HG03439 (cell line): Measurements from ENCODE around the gene RASL11A.
"Not testable (repeated sequence)": the region's sequence is repeated elsewhere in the genome, so short reads cannot be mapped to it uniquely, and the experiment has no call there.

ENCODE experiments used
- ATAC-seq: cut with Tn5 transposase; IDR thresholded peaks from one replicate; pipeline ENCODE4 v1.9.1; 2021; ENCODE audit warnings: mild to moderate bottlenecking, moderate library complexity; ENCODE audit not compliant: unreplicated experiment

RASL11A gene

DNA sequence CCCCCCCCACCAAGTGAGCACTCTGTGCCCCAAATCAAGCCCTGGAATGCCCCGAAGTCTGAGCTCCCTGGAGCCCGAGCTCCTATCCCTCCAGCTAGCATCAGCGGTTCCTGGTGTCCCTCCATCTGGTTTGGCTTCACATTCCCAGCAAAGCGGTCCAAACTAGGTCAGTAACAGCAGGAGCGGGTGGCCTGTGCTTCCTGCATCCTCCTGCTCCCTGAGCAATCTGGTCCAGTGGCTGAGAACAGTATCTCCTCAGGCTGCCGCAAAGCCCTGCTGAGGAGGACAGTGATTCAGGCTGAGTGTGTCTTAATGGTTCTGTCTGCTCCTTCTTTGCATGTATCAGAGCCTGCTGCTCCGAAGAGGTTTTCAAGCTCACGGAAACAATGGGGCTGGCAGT is 25.9 kb downstream of the RASL11A start:
- ATAC-seq, result no peak

DNA sequence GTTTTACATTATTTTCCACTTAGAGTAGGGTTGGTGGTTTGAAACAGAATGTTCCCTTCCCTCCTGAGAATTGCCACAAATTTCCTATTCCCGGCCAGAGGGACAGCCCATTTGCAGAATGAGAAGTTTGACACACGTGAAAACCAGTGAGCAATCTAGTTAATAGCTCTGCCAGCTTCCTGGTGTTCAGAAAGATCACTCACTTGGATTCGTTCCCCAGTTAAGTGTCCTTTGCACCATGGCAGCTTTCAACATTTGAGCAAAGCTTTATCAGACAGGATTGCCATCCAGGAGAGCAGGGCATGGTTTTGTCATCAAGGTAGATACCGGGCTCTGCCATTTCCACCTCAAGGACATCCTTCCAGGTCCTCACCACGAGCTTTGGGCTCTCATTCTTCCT is 28.2 kb downstream of the RASL11A start:
- ATAC-seq, result no peak

DNA sequence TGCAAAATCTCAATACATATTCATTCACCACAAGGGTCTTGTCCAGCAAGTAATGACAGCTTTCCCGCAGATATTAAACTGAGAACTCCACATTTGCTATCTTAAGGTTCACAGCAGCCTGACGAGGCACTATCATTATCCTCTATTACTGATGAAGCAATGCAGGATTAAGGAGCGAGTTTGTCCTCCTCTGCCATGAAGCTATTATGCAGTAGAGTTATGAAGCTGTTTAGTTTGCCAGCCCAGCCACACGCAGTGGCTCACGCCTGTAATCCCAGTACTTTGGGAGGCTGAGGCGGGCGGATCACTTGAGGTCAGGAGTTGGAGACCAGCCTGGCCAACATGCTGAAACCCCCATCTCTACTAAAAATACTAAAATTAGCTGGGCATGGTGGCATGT is 29.8 kb downstream of the RASL11A start:
- ATAC-seq, result not testable (repeated sequence)

DNA sequence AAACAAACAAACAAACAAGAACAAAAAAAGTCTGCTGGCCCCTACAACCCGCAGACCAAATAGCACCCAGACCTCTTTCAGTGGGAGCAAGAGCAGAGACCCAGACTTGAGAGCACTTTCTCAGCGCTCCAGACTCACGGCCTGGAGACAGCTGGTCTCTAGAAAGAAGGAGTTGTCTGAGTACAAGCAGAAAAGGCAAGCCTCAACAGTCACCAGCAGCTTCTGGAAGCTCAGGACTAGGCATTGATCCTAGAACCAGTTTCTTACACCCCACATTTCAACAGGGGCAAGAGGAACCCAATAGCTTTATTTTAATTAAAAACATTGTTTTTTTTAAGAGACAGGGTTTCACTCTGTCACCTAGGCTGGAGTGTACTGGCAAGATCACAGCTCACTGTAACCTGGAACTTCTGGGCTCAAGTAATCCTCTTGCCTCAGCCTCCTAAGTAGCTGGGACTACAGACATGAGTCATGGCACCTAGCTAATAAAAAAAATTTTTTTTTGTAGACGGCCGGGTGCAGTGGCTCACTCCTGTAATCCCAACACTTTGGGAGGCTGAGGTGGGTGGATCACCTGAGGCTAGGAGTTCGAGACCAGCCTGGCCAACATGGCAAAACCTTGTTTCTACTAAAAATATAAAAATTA is 30.4 kb downstream of the RASL11A start:
- no peak for ATAC-seq

DNA sequence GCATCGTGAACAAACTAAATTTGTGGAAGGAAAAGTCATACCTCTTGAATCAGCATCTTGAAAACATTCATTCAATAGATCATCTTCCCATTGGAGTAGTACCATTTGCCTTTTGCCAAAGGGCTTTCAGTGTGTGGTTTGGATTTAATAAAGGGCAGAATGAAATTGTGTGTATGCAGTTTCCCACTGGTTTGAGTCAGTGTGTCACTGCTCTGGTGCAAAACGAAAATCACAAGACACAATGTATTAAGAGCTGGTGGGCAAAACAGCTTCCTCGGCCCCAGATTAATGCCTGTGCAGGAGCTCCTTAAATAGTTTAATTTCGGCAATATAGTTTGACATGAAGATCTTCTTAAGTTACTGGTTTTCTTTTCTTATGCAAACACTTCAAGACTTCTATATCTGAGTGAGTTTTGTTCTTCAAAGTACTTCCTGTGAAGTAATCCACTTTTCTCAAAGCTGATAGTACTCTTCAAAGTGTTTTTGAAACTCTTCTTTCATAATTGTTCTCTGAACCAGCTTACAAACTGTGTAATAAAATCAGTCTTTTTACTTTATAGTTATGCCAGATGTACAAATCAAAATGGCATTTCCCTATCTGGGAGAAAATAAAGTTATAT is 32.1 kb downstream of the RASL11A start:
- no peak for ATAC-seq

DNA sequence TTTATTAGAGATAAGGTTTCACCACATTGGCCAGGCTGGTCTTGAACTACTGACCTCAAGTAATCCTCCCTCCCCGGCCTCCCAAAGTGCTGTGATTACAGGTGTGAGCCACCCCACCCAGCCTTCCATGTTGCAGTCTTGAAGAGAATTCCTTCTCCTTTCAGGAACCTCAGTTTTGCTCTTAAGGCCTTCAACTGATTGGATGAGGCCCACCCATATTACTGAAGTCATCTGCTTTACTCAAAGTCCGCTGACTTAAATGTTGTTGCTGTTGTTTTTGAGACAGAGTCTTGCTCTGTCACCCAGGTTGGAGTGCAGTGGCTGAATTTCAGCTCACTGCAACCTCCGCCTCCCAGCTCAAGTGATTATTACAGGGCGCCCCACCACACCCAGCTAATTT is 33.5 kb downstream of the RASL11A start:
- no peak for ATAC-seq

DNA sequence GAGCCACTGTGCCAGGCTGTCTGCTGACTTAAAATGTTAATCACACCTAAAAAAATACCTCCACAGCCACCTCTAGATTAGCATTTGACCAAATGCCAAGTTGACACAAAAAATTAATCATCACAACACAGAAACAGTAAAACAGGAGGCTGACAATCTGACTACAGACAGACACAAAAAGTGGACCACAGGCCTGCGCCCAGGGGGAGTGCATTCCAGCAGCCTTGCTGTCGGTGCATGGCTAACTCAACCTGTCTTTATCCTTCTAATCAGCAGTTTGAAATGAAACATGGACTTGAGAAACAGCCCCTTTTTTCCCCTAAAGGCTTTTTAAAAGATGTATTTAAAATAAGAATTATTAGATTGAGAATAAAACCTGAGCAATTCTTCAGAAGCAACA is 34.0 kb downstream of the RASL11A start:
- ATAC-seq, result no peak

DNA sequence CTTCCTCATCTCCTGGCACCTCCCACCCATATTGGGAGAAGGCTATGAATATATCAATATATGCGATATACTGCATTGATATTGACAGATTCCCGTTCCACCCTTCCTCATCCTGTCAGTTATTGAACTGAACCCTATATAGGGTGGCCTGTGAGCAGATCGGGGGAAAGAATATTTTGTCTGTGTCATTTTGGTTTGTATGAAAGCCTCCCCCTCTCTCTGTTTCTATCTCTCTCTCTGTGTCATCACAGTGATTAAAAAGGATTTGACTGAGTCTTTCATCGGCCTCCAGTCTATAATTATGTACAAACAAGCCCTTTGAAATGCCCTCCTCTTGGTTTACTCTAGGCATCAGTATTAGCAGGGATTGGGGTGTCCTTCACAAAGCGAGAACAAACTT is 35.7 kb downstream of the RASL11A start:
- ATAC-seq, result no peak

DNA sequence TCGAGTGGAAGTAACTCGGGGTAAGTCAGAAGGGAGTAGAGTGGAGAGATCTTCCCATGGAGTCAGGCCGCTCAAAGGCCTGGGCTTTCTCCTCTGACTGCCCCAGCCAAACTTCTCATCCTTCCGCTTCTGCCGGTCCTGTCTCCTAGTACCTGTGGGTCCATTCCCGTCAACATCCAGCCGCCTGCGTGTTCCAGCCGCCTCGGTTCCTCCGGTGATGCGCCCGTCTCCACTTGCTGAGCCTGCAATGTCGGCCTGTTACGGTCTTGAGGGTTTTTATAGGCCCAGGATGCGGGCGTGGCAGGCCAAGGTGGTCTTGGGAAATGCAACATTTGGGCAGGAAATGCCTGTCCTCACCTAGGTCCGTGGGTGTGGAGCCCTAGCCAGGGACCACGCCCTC is 38.3 kb downstream of the RASL11A start:
- ATAC-seq, result no peak

DNA sequence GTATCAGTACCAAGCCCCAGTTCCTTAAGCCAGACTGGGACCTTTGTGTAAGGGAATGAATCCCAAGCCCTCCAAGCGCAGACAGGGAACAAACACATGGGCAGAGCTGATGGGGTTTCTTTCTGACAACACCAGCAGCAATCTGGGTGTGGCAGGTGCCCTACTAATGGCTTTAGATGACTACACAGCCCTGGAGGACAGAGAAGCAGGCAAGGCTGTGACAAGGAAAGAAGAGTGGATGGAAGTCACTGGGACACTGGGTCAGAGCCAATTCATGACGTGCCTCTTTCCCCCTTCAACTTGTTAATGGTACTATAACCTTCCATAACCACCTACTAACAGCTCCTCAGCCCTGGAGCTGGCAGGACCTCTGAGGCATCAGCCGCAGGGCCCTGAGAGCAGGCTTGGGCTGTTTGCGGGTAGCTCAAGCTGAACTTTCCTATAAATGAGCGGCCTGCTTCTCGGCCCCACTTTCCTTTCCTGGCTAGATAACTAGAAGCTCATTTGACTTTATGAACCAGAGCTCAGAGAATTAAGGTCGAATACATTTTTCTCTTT is 38.9 kb downstream of the RASL11A start:
- ATAC-seq, result no peak

DNA sequence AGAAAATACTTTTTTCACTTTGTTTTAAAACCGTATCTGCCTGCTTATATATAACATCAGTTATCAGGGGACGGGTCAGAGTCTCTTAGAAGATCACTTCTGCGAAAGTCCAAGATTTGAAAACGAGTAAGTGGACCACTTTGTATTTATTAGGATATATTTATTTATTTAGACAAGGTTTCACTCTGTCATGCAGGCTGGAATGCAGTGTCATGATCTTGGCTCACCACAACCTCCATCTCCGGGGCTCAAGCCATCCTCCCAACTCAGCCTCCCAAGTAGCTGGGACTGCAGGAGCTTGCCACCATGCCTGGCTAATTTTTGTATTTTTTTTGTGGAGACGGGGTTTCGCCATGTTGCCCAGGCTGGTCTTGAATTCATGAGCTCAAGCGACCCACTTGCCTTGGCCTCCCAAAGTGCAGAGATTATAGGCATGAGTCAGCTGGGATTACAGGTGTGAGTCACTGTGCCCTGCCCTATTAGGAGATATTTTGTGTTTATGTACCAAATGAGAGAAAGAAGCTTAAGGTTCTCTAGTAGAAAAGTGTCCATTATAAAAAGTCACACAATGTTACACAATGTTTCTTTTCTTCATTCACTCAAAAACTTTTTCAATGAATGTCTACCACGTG is 39.5 kb downstream of the RASL11A start:
- no peak for ATAC-seq

DNA sequence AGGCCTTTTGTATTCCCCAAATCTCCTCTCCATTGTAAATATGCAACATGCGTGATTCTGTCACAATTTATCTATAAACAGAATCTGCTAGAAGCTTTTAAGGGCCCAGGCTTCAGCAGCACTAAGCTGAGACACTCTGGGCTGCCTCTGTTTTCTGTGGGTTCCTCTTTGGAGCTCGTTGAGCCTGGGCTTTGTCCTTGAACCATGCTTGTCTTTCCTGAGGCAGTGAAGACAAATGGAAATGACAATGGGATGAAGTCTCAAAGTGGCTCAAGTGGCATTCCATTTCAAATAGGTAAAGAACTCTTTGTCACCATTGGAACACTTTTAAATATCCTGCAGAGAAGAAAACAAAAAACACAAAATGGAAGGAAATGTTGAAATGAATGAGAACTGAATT is 40.3 kb downstream of the RASL11A start:
- no peak for ATAC-seq

DNA sequence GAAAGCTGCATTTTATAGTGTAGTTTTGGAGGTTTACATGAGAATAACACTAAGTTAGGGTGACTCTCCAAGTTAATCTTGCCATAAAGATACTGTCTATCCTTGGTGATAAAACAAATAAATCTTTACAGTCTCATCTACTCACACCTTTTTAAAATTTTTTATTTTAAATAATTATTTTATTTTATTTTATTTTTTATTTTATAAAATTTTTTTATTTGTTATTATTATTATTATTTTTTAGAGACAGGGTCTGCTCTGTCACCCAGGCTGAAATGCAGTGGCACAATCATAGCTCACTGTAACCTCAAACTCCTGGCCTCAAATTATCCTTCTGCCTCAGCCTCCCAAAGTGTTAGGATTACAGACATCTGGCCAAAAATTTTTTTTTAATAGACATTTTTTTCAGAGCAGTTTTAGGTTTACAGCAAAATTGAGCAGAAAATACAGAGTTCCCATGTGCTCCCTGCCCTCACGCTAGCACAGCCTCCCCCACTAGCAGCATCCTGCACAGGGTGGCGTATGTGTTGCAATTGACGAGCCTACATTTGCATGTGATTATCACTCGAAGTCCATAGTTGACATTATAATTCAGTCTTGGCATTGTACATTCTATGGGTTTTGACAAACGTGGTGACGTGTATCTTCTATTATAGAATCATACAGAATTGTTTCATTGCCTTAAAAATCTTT is 41.0 kb downstream of the RASL11A start:
- ATAC-seq, result no peak

DNA sequence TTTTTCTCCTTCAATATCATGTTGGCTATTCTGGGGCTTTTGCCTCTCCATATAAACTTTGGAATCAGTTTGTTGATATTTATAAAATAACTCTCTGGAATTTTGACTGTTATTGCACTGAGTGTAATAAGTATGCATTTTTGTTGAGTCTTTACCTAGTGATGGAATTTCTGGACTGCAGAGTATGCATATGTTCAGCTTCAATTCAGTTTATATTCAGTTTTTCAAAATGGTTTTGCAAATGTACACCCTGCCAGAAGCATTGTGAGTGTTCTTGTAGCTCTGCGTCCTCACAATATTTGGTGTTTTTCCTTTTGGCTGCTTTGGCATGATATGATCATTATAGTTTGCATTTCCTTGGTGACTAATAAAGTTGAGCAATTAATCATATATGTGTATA is 43.1 kb downstream of the RASL11A start:
- no peak for ATAC-seq

DNA sequence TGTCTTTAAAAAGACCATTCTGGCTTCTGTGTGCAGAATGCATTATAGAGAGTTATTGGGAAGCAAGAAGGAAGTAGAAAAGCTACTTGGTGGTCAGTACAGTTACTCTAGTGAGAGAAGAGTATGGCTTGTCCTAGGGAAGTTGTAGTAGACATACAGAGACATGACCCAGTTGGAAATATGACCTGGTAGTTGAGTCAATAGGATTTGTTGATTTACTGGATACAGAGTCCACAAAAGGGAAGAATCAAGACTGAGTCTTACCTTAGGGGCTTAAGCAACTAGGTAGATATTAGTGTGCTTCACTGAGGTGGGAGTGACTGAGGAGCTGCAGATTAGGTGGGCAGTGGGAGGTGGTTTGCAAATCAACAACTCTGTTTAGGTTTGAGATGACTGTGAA is 48.8 kb downstream of the RASL11A start:
- no peak for ATAC-seq

DNA sequence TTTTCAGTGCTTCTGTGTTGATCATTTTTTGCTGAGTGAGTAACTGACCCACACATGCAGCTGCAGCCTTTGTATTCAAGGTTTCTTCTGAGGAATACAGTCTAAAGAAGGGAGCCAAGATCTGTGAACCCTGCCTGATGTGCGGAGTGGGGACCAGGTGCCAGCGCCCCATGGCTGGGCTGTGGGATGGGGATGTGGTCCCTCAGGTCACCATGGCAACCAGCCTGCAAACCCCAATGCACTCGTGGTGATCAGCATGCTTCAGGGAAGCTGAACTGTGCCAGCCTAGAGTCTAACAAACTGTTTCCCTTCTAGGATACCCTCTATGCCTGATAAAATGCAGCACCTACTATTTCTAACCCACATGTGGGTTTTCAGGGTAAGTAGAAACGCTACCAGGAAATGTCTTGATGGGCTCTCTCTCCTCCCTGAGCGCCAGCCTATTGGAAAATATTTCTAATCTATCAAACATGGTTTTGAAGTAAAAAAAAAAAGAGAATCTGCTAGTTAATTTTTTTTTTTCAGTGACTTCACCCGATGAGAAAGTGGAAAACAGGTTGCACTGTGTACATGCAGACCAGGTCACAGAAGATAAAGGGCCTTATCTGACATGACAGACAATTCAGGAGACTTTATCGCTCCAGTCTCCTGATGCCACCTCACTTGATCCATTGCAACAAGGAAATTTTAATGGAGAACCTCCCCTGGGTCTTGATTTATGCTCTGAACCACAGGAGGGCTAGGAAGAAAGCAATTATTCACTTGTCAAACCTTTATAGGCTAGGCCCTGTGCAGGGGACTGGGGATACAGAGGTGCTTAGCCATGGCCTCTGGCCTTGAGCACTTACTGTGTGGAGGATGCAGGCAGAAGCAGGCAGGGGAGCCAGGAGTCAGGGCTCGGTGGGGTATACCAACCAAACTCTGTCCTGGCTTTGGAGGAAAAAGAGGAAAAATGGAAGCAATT is 51.1 kb downstream of the RASL11A start:
- no peak for ATAC-seq

DNA sequence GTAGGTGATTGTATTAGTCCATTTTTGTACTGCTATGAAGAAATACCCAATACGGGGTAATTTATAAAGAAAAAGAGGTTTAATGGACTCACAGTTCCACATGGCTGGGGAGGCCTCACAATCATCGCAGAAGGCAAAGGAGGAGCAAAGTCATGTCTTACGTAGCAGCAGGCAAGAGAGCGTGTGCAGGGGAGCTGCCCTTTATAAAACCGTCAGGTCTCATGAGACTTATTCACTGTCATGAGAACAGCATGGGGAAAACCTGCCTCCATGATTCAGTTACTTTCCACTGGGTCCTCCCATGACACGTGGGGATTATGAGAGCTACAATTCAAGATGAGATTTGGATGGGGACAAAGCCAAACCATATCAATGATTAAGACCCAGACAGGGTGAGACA is 51.8 kb downstream of the RASL11A start:
- ATAC-seq, result not testable (repeated sequence)
